SIG-M5 (cell line): ENCODE measurements around the gene GNL3.
"Not testable (repeated sequence)": the region's sequence is repeated elsewhere in the genome, so short reads cannot be mapped to it uniquely, and the experiment has no call there.

Experiments used
- DNase-seq: peaks from one replicate; lab custom pipeline; 2025; lab: John Stamatoyannopoulos, UW

The GNL3 gene

GRCh38 chr3:52721002-52721729, 35.3 kb downstream of the GNL3 start:
- DNase-seq = peak; percentile 97

GRCh38 chr3:52721730-52722008, 35.8 kb downstream of the GNL3 start:
- no peak for DNase-seq

GRCh38 chr3:52722491-52722890, 36.7 kb downstream of the GNL3 start:
- DNase-seq = no peak

GRCh38 chr3:52723935-52724334, 38.1 kb downstream of the GNL3 start:
- DNase-seq = no peak

- DNase-seq = no peak
Observed at GRCh38 chr3:52724511-52724910, 38.7 kb downstream of the GNL3 start.

- DNase-seq = not testable (repeated sequence)
Observed at GRCh38 chr3:52728753-52729152, 42.9 kb downstream of the GNL3 start.

- no peak for DNase-seq
Observed at GRCh38 chr3:52730681-52731080, 44.8 kb downstream of the GNL3 start.

- no peak for DNase-seq
Observed at GRCh38 chr3:52731590-52731989, 45.8 kb downstream of the GNL3 start.

GRCh38 chr3:52733256-52733891, 47.5 kb downstream of the GNL3 start:
- no peak for DNase-seq

GRCh38 chr3:52739730-52740129, 53.9 kb downstream of the GNL3 start:
- DNase-seq = no peak

- DNase-seq = no peak
Observed at GRCh38 chr3:52742418-52743041, 56.7 kb downstream of the GNL3 start.

- no peak for DNase-seq
Observed at GRCh38 chr3:52743152-52743551, 57.3 kb downstream of the GNL3 start.

- DNase-seq = no peak
Observed at GRCh38 chr3:52743721-52744120, 57.9 kb downstream of the GNL3 start.
